HG02870 (cell line): ENCODE measurements around the gene PLGRKT.
"Not testable (repeated sequence)": the region's sequence is repeated elsewhere in the genome, so short reads cannot be mapped to it uniquely, and the experiment has no call there.

Experiments
- ATAC-seq: cut with Tn5 transposase; IDR thresholded peaks from one replicate; pipeline ENCODE4 v1.9.1; 2021; ENCODE audit warnings: mild to moderate bottlenecking, moderate library complexity; ENCODE audit not compliant: unreplicated experiment

PLGRKT gene

GRCh38 chr9:5453004-5453403 lies 15.3 kb upstream of the PLGRKT start:
- ATAC-seq: no peak

GRCh38 chr9:5452286-5452609 lies 14.5 kb upstream of the PLGRKT start:
- no peak for ATAC-seq

GRCh38 chr9:5450359-5451091 lies 12.8 kb upstream of the PLGRKT start, which contains the start of gene CD274:
Gene CD274, plus strand, starts transcription at chr9:5450542. Its CDS starts 5,572 bp downstream, at chr9:5456114.
- peak; percentile 44 for ATAC-seq

GRCh38 chr9:5449521-5450358 lies 12.0 kb upstream of the PLGRKT start:
- no peak for ATAC-seq

GRCh38 chr9:5448461-5449435 lies 11.0 kb upstream of the PLGRKT start:
- no peak for ATAC-seq

GRCh38 chr9:5448016-5448415 lies 10.3 kb upstream of the PLGRKT start:
- ATAC-seq: no peak

- no peak for ATAC-seq
Measured at GRCh38 chr9:5447337-5447736, 9.6 kb upstream of the PLGRKT start.

- ATAC-seq: no peak
Measured at GRCh38 chr9:5446451-5447236, 8.9 kb upstream of the PLGRKT start.

- no peak for ATAC-seq
Measured at GRCh38 chr9:5445886-5446285, 8.2 kb upstream of the PLGRKT start.

GRCh38 chr9:5445096-5445495 lies 7.4 kb upstream of the PLGRKT start:
- not testable (repeated sequence) for ATAC-seq

GRCh38 chr9:5443850-5444249 lies 6.1 kb upstream of the PLGRKT start:
- no peak for ATAC-seq

- no peak for ATAC-seq
Measured at GRCh38 chr9:5442400-5443011, 4.8 kb upstream of the PLGRKT start.

GRCh38 chr9:5441043-5441442 lies 3.3 kb upstream of the PLGRKT start:
- no peak for ATAC-seq

GRCh38 chr9:5440426-5440825 lies 2.7 kb upstream of the PLGRKT start:
- no peak for ATAC-seq

GRCh38 chr9:5438301-5439162 lies 807 bp upstream of the PLGRKT start:
- peak; percentile 56 for ATAC-seq

- no peak for ATAC-seq
Measured at GRCh38 chr9:5436441-5436840, 1.3 kb downstream of the PLGRKT start.

GRCh38 chr9:5435912-5436311 lies 1.8 kb downstream of the PLGRKT start:
- no peak for ATAC-seq

- ATAC-seq: not testable (repeated sequence)
Measured at GRCh38 chr9:5433841-5434810, 3.6 kb downstream of the PLGRKT start.
